Activated naive CD4-positive, alpha-beta T cell treated with anti-CD3 and anti-CD28 coated beads for 36 hours (primary cell): ENCODE measurements around the gene AIP. TPM values are rescaled to one million over a fixed set of nuclear protein-coding genes. Genes with fewer than 3 reads are reported as not detected.
"Not testable (repeated sequence)": the region's sequence is repeated elsewhere in the genome, so short reads cannot be mapped to it uniquely, and the experiment has no call there.

Source experiments
- CTCF ChIA-PET: fragments of 350-600 bp; sonication (Branson Sonifier 250); formaldehyde crosslinking; loops from one replicate; lab custom pipeline; 2021; ENCODE audit warnings: antibody characterized with exemption; lab: Charles Lee
- DNase-seq: peaks from one replicate; pipeline ENCODE4 v3.0.0-alpha.2; 2020
- H3K27ac Mint-ChIP-seq: one replicate; pipeline ENCODE4 v1.8.0; 2021; ENCODE audit warnings: mild to moderate bottlenecking, mixed read lengths
- H3K27me3 Mint-ChIP-seq: one replicate; pipeline ENCODE4 v1.8.0; 2021; ENCODE audit warnings: low read depth, mixed read lengths
- H3K36me3 Mint-ChIP-seq: one replicate; pipeline ENCODE4 v1.8.0; 2021; ENCODE audit warnings: low read depth, mixed read lengths
- H3K4me1 Mint-ChIP-seq: one replicate; pipeline ENCODE4 v1.8.0; 2021; ENCODE audit warnings: low read depth, mixed read lengths
- H3K4me3 Mint-ChIP-seq: one replicate; pipeline ENCODE4 v1.8.0; 2021; ENCODE audit warnings: mild to moderate bottlenecking, moderate library complexity, mixed read lengths
- H3K9me3 Mint-ChIP-seq: one replicate; pipeline ENCODE4 v1.8.0; 2021; ENCODE audit warnings: mixed read lengths
- intact Hi-C: fragments of 100-400 bp; cut with micrococcal nuclease; formaldehyde crosslinking; loops from one replicate; pipeline ENCODE4 v1.15.1; 2023
- total RNA-seq, 2 experiments: library from RNA; stranded (reverse); gene quantifications; one replicate each; pipeline ENCODE4 v1.2.3, GENCODE V29; 2021

Gene AIP
- total RNA-seq, 2 experiments from 2014 or later, result 163 to 166 TPM

GRCh38 chr11:67452141-67452952 is 30.5 kb upstream of the AIP start, which contains the start of gene GPR152:
TSS of gene GPR152 (minus strand) at chr11:67452729. CDS start at chr11:67452724, 5 bp downstream.
- H3K4me1 Mint-ChIP-seq, result peaks cover 27% of the 10 kb centered on the region
- no peak within 1 kb of the TSS for H3K4me3 Mint-ChIP-seq
- CTCF ChIA-PET, result interaction anchor here (1.0 to 1.1 kb wide), 2 partner anchors 9 to 14 kb away, joined by 3 read pairs; no protein-coding TSS in a partner anchor
- no peaks in the 10 kb centered on the region for H3K27me3 Mint-ChIP-seq
- no peak for DNase-seq
- no peaks in the 10 kb centered on the region for H3K36me3 Mint-ChIP-seq
- no peak within 1 kb of the TSS for H3K27ac Mint-ChIP-seq
- H3K9me3 Mint-ChIP-seq, result no peaks in the 10 kb centered on the region
- intact Hi-C loops, result no loop called here

GRCh38 chr11:67453816-67454732 is 28.8 kb upstream of the AIP start:
- intact Hi-C loops, result no loop called here
- Mint-ChIP-seq H3K9me3 (no peaks in the 10 kb centered on the region), H3K4me3 (no peak overlapping the region), H3K27me3 (no peaks in the 10 kb centered on the region), H3K36me3 (no peaks in the 10 kb centered on the region), H3K4me1 (peaks cover 14% of the 10 kb centered on the region), H3K27ac (no peak overlapping the region)
- CTCF ChIA-PET, result no interaction called here
- DNase-seq, result no peak

- no peak for DNase-seq
- peaks cover 11% of the 10 kb centered on the region for H3K4me1 Mint-ChIP-seq
- CTCF ChIA-PET, result no interaction called here
- H3K9me3 Mint-ChIP-seq, result no peaks in the 10 kb centered on the region
- no peaks in the 10 kb centered on the region for H3K36me3 Mint-ChIP-seq
- H3K27me3 Mint-ChIP-seq, result no peaks in the 10 kb centered on the region
- no peak within 1 kb of the TSS for H3K27ac Mint-ChIP-seq
- intact Hi-C loops, result no loop called here
- no peak within 1 kb of the TSS for H3K4me3 Mint-ChIP-seq
Observed at GRCh38 chr11:67455054-67455453, 27.8 kb upstream of the AIP start, which contains the start of gene CABP4. TSS of gene CABP4 (plus strand) at chr11:67455354. CDS start at chr11:67455424, 70 bp downstream.

GRCh38 chr11:67456068-67456705 is 26.6 kb upstream of the AIP start:
- CTCF ChIA-PET, result no interaction called here
- no peak overlapping the region for H3K27ac Mint-ChIP-seq
- no peak for DNase-seq
- H3K27me3 Mint-ChIP-seq, result no peaks in the 10 kb centered on the region
- H3K4me3 Mint-ChIP-seq, result no peak overlapping the region
- intact Hi-C loops, result no loop called here
- H3K4me1 Mint-ChIP-seq, result peaks cover 9% of the 10 kb centered on the region
- H3K36me3 Mint-ChIP-seq, result no peaks in the 10 kb centered on the region
- H3K9me3 Mint-ChIP-seq, result no peaks in the 10 kb centered on the region

GRCh38 chr11:67457453-67457852 is 25.4 kb upstream of the AIP start:
- H3K4me3 Mint-ChIP-seq, result no peak overlapping the region
- CTCF ChIA-PET, result no interaction called here
- intact Hi-C loops, result no loop called here
- H3K27ac Mint-ChIP-seq, result no peak overlapping the region
- no peaks in the 10 kb centered on the region for H3K36me3 Mint-ChIP-seq
- H3K4me1 Mint-ChIP-seq, result peaks cover 5% of the 10 kb centered on the region
- no peaks in the 10 kb centered on the region for H3K27me3 Mint-ChIP-seq
- no peak for DNase-seq
- no peaks in the 10 kb centered on the region for H3K9me3 Mint-ChIP-seq

- H3K27ac Mint-ChIP-seq, result no peak overlapping the region
- intact Hi-C loops, result no loop called here
- no peak overlapping the region for H3K4me3 Mint-ChIP-seq
- H3K9me3 Mint-ChIP-seq, result no peaks in the 10 kb centered on the region
- H3K4me1 Mint-ChIP-seq, result peaks cover 5% of the 10 kb centered on the region
- H3K36me3 Mint-ChIP-seq, result no peaks in the 10 kb centered on the region
- no peaks in the 10 kb centered on the region for H3K27me3 Mint-ChIP-seq
- DNase-seq, result no peak
- CTCF ChIA-PET, result no interaction called here
Observed at GRCh38 chr11:67458266-67458665, 24.6 kb upstream of the AIP start.

GRCh38 chr11:67463186-67463585 is 19.6 kb upstream of the AIP start:
- H3K4me3 Mint-ChIP-seq, result no peak overlapping the region
- DNase-seq, result no peak
- H3K27ac Mint-ChIP-seq, result no peak overlapping the region
- CTCF ChIA-PET, result no interaction called here
- H3K4me1 Mint-ChIP-seq, result peaks cover 31% of the 10 kb centered on the region
- intact Hi-C loops, result no loop called here
- peaks cover 5% of the 10 kb centered on the region for H3K36me3 Mint-ChIP-seq
- no peaks in the 10 kb centered on the region for H3K27me3 Mint-ChIP-seq
- H3K9me3 Mint-ChIP-seq, result no peaks in the 10 kb centered on the region

GRCh38 chr11:67463680-67464410 is 19.0 kb upstream of the AIP start:
- H3K4me3 Mint-ChIP-seq, result peak overlapping the region; percentile 81
- CTCF ChIA-PET, result no interaction called here
- peak overlapping the region; percentile 90 for H3K27ac Mint-ChIP-seq
- peaks cover 5% of the 10 kb centered on the region for H3K36me3 Mint-ChIP-seq
- H3K27me3 Mint-ChIP-seq, result no peaks in the 10 kb centered on the region
- no peak for DNase-seq
- no peaks in the 10 kb centered on the region for H3K9me3 Mint-ChIP-seq
- intact Hi-C loops, result loop anchor here (1.0 kb wide), 4 partner anchors 19 to 62 kb away; partner anchors contain the start of gene AIP
- H3K4me1 Mint-ChIP-seq, result peaks cover 35% of the 10 kb centered on the region

- intact Hi-C loops, result loop anchor here (1.0 kb wide), 4 partner anchors 19 to 62 kb away; partner anchors contain the start of gene AIP
- DNase-seq, result peak; percentile 96
- no peaks in the 10 kb centered on the region for H3K9me3 Mint-ChIP-seq
- H3K4me3 Mint-ChIP-seq, result peak overlapping the region; percentile 81
- H3K27me3 Mint-ChIP-seq, result no peaks in the 10 kb centered on the region
- CTCF ChIA-PET, result no interaction called here
- H3K4me1 Mint-ChIP-seq, result peaks cover 38% of the 10 kb centered on the region
- H3K36me3 Mint-ChIP-seq, result peaks cover 5% of the 10 kb centered on the region
- H3K27ac Mint-ChIP-seq, result peak overlapping the region; percentile 90
Observed at GRCh38 chr11:67464411-67465188, 18.2 kb upstream of the AIP start.

- H3K4me1 Mint-ChIP-seq, result peaks cover 35% of the 10 kb centered on the region
- CTCF ChIA-PET, result interaction anchor here (3.9 kb wide), 1 partner anchor 27 kb away, joined by 20 read pairs; the partner anchor contains the start of gene PTPRCAP
- intact Hi-C loops, result no loop called here
- H3K36me3 Mint-ChIP-seq, result peaks cover 5% of the 10 kb centered on the region
- H3K4me3 Mint-ChIP-seq, result peak overlapping the region; percentile 81
- no peak for DNase-seq
- H3K27me3 Mint-ChIP-seq, result no peaks in the 10 kb centered on the region
- H3K27ac Mint-ChIP-seq, result peak overlapping the region; percentile 90
- H3K9me3 Mint-ChIP-seq, result no peaks in the 10 kb centered on the region
Observed at GRCh38 chr11:67465189-67465510, 17.7 kb upstream of the AIP start.

- CTCF ChIA-PET, result interaction anchor here (0.6 to 3.9 kb wide), 3 partner anchors 28 to 213 kb away, joined by 3 to 20 read pairs (median 4); partner anchors contain the start of gene PTPRCAP
- peak; percentile 36 for DNase-seq
- intact Hi-C loops, H3K36me3 Mint-ChIP-seq, H3K27me3 Mint-ChIP-seq, H3K9me3 Mint-ChIP-seq: not testable (repeated sequence)
- Mint-ChIP-seq H3K4me3 (peak overlapping the region; percentile 81), H3K27ac (peak overlapping the region; percentile 90), H3K4me1 (peaks cover 33% of the 10 kb centered on the region)
Observed at GRCh38 chr11:67465530-67465929, 17.3 kb upstream of the AIP start.
